Measurements from ENCODE around the gene IGFLR1.

DNA sequence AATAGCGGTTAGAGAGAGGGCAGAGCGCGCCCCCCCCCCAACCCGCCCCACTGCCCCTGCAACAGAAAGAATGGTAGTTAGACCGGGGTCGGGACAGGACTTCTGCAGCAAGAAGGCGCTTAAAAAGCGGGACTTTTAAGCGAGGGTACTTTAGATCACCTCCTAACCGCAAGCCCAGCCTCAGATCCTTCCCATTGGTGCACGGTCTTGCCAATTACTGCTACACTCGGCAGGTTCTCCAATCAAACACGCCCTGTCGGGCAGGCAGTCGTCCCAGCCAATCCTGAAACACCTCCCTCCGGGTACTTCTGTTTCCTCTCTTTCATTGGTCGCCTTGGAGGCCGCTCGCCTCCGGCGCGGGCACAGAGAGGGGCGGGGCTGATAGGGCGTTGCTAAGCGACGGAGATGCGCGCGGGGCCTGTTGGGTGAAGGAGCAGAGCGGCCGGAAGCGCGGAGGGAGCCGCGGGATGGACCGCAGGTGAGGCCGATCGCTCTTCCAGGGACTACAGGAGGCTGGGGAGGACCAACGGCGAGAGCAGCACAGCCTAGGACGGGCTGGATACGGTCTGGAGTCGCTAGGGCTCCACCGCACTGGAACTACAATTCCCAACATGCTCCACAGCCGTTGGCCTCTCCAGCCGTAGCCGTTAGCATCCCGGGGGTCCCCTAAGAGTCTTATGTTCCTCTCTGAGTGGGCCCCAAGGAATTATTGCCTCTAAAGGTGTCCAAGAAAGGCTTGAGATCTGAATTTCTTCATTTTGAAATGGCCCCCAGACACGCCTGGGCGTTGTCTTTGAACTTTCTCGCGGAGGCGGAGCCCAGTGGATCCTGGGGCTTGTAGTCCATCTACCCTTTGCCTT is 15.7 kb upstream of the IGFLR1 start, which contains the start of gene PROSER3:
- TF ChIP-seq, protein P1, sequence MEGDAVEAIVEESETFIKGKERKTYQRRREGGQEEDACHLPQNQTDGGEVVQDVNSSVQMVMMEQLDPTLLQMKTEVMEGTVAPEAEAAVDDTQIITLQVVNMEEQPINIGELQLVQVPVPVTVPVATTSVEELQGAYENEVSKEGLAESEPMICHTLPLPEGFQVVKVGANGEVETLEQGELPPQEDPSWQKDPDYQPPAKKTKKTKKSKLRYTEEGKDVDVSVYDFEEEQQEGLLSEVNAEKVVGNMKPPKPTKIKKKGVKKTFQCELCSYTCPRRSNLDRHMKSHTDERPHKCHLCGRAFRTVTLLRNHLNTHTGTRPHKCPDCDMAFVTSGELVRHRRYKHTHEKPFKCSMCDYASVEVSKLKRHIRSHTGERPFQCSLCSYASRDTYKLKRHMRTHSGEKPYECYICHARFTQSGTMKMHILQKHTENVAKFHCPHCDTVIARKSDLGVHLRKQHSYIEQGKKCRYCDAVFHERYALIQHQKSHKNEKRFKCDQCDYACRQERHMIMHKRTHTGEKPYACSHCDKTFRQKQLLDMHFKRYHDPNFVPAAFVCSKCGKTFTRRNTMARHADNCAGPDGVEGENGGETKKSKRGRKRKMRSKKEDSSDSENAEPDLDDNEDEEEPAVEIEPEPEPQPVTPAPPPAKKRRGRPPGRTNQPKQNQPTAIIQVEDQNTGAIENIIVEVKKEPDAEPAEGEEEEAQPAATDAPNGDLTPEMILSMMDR (IDR thresholded peaks at IDR 0.05) = no peak
- TF ChIP-seq, protein P2, sequence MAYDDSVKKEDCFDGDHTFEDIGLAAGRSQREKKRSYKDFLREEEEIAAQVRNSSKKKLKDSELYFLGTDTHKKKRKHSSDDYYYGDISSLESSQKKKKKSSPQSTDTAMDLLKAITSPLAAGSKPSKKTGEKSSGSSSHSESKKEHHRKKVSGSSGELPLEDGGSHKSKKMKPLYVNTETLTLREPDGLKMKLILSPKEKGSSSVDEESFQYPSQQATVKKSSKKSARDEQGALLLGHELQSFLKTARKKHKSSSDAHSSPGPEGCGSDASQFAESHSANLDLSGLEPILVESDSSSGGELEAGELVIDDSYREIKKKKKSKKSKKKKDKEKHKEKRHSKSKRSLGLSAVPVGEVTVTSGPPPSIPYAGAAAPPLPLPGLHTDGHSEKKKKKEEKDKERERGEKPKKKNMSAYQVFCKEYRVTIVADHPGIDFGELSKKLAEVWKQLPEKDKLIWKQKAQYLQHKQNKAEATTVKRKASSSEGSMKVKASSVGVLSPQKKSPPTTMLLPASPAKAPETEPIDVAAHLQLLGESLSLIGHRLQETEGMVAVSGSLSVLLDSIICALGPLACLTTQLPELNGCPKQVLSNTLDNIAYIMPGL (CRISPR knock-in tag; IDR thresholded peaks at IDR 0.05) = no peak
- TF ChIP-seq, protein P3, sequence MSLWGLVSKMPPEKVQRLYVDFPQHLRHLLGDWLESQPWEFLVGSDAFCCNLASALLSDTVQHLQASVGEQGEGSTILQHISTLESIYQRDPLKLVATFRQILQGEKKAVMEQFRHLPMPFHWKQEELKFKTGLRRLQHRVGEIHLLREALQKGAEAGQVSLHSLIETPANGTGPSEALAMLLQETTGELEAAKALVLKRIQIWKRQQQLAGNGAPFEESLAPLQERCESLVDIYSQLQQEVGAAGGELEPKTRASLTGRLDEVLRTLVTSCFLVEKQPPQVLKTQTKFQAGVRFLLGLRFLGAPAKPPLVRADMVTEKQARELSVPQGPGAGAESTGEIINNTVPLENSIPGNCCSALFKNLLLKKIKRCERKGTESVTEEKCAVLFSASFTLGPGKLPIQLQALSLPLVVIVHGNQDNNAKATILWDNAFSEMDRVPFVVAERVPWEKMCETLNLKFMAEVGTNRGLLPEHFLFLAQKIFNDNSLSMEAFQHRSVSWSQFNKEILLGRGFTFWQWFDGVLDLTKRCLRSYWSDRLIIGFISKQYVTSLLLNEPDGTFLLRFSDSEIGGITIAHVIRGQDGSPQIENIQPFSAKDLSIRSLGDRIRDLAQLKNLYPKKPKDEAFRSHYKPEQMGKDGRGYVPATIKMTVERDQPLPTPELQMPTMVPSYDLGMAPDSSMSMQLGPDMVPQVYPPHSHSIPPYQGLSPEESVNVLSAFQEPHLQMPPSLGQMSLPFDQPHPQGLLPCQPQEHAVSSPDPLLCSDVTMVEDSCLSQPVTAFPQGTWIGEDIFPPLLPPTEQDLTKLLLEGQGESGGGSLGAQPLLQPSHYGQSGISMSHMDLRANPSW (CRISPR knock-in tag; conservative IDR thresholded peaks at IDR 0.05; ENCODE audit: low read depth) = no peak
- TF ChIP-seq, protein P4, sequence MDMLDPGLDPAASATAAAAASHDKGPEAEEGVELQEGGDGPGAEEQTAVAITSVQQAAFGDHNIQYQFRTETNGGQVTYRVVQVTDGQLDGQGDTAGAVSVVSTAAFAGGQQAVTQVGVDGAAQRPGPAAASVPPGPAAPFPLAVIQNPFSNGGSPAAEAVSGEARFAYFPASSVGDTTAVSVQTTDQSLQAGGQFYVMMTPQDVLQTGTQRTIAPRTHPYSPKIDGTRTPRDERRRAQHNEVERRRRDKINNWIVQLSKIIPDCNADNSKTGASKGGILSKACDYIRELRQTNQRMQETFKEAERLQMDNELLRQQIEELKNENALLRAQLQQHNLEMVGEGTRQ (CRISPR knock-in tag; IDR thresholded peaks at IDR 0.05) = no peak
